Iris pigment epithelial cell (primary cell): ENCODE measurements around the gene GATA5.

Experiments
- DNase-seq: peaks from one replicate; pipeline ENCODE4 v3.0.0-alpha.2; 2011; ENCODE audit warnings: low read depth

GATA5 gene

GRCh38 chr20:62415354-62416111 lies 60.3 kb downstream of the GATA5 start:
- DNase-seq, result no peak

GRCh38 chr20:62413896-62414481 lies 61.8 kb downstream of the GATA5 start:
- no peak for DNase-seq
